Hematopoietic multipotent progenitor cell treated with erythropoietin and hydrocortisone succinate and interleukin-3 and kit ligand, for 6 days (in vitro differentiated cells): ENCODE measurements around the gene FBXO11.

Experiments
- DNase-seq: peaks from one replicate; pipeline ENCODE4 v3.0.0-alpha.2; 2015

The FBXO11 gene

GRCh38 chr2:47783486-47784351 is 122.6 kb downstream of the FBXO11 start:
- DNase-seq = peak; percentile 82

- DNase-seq = peak; percentile 92
These were observed 123.4 kb downstream of the FBXO11 start, which contains the start of gene MSH6 for GRCh38 chr2:47782671-47783485. MSH6 (plus strand) TSS chr2:47783145; CDS start chr2:47783234, 89 bp downstream.

- no peak for DNase-seq
These were observed 124.0 kb downstream of the FBXO11 start for GRCh38 chr2:47782381-47782670.

- DNase-seq = no peak
These were observed 126.9 kb downstream of the FBXO11 start for GRCh38 chr2:47779426-47779790.

GRCh38 chr2:47778698-47779425 is 127.4 kb downstream of the FBXO11 start:
- no peak for DNase-seq

- DNase-seq = no peak
These were observed 128.9 kb downstream of the FBXO11 start for GRCh38 chr2:47777277-47777937.

- DNase-seq = no peak
These were observed 131.7 kb downstream of the FBXO11 start for GRCh38 chr2:47774567-47774966.

GRCh38 chr2:47772343-47772742 is 134.0 kb downstream of the FBXO11 start:
- DNase-seq = no peak

GRCh38 chr2:47771211-47771610 is 135.1 kb downstream of the FBXO11 start:
- peak; percentile 28 for DNase-seq

GRCh38 chr2:47769318-47769717 is 137.0 kb downstream of the FBXO11 start:
- DNase-seq = no peak

- peak; percentile 57 for DNase-seq
These were observed 138.3 kb downstream of the FBXO11 start for GRCh38 chr2:47767880-47768609.

- no peak for DNase-seq
These were observed 138.8 kb downstream of the FBXO11 start for GRCh38 chr2:47767497-47767844.

GRCh38 chr2:47751856-47752414 is 154.4 kb downstream of the FBXO11 start:
- DNase-seq = no peak

GRCh38 chr2:47747878-47748277 is 158.4 kb downstream of the FBXO11 start:
- DNase-seq = no peak

GRCh38 chr2:47744074-47744473 is 162.2 kb downstream of the FBXO11 start:
- DNase-seq = no peak

GRCh38 chr2:47741637-47742036 is 164.7 kb downstream of the FBXO11 start:
- no peak for DNase-seq

GRCh38 chr2:47741101-47741500 is 165.2 kb downstream of the FBXO11 start:
- DNase-seq = no peak
